Upper lobe of left lung (tissue), 4 donors: Measurements from ENCODE around the gene C20orf144.

Experiments
- POLR2A ChIP-seq, 4 donors: fragments of 450-650 bp; IDR thresholded peaks; one replicate each; pipeline ENCODE4 v1.5.1; 2016 to 2017; ENCODE audit warnings: antibody characterized with exemption in 4 of 4, mild to moderate bottlenecking in 2 of 4
- TF ChIP-seq, protein P1 (sequence below), 6 experiments: fragments of 450-650 bp in 4 of 6; fragments of 200-600 bp in 2 of 6; sonication (generic) in 2 of 6; IDR thresholded peaks; one replicate each; pipeline ENCODE4 v1.5.1; 2016 to 2019; ENCODE audit warnings: antibody characterized with exemption in 6 of 6

DNA sequence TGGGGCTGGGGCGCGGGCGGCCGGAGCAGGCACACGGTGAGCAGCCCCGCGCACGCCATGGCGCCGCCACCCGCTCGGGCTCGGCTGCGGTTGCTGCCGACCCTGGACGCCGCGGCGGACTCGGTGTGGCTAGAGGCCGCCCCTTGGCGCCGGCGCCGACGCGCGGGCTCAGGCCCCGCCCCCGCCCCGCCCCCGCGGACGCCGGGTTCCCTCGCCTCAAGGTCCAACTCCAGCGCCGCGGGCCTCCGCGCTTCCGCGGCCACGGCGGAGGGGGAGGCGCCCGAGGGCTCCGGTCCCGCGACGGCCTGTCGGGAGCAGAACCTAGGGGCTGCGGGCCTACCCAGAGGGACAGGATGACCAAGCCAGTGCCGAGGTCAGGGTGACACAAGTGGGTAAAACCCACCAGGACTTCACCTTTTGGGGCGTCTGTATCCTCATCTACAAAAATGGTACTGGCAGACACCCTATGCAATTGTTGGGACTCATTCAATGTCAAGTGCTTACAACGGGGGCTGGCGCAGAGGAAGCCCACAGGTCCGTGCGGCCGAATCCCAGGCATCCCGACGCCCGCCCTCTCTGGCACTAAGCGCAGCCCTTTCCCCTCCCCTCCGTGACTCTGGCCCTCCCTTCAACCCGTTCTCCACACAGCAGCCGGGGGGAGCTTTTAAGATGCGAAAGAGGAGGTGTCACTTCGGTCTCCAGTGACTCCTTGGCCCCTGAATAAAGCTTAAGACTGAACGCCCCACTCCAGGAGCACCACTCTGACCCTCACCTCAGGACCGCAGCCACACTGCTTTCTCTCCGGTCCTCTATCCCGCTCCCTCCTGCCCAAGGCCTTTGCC is 12.4 kb downstream of the C20orf144 start, which contains the start of gene NECAB3:
- TF ChIP-seq, protein P1, sequence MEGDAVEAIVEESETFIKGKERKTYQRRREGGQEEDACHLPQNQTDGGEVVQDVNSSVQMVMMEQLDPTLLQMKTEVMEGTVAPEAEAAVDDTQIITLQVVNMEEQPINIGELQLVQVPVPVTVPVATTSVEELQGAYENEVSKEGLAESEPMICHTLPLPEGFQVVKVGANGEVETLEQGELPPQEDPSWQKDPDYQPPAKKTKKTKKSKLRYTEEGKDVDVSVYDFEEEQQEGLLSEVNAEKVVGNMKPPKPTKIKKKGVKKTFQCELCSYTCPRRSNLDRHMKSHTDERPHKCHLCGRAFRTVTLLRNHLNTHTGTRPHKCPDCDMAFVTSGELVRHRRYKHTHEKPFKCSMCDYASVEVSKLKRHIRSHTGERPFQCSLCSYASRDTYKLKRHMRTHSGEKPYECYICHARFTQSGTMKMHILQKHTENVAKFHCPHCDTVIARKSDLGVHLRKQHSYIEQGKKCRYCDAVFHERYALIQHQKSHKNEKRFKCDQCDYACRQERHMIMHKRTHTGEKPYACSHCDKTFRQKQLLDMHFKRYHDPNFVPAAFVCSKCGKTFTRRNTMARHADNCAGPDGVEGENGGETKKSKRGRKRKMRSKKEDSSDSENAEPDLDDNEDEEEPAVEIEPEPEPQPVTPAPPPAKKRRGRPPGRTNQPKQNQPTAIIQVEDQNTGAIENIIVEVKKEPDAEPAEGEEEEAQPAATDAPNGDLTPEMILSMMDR (IDR thresholded peaks at IDR 0.05), result peak in 1 of 6 experiments; percentile 7
- TF ChIP-seq POLR2A (IDR thresholded peaks at IDR 0.05), result peak in 2 of 4 donors; percentile 34 to 72
